Testis (tissue), 2 donors: ENCODE results near the gene DLGAP5.

Experiments
- CTCF ChIP-seq, 3 experiments: fragments of 450-650 bp in 2 of 3; fragments of 200-600 bp in 1 of 3; sonication (generic) in 1 of 3; IDR thresholded peaks; one replicate each; pipeline ENCODE4 v1.5.1; 2016 to 2019; ENCODE audit warnings: antibody characterized with exemption in 3 of 3, mild to moderate bottlenecking in 2 of 3, moderate library complexity in 1 of 3
- POLR2A ChIP-seq: fragments of 450-650 bp; IDR thresholded peaks from one replicate; pipeline ENCODE4 v1.6.1; 2017; ENCODE audit warnings: antibody characterized with exemption, mild to moderate bottlenecking, moderate library complexity

- no peak for TF ChIP-seq CTCF (IDR thresholded peaks at IDR 0.05)
- no peak for TF ChIP-seq POLR2A
Observed at GRCh38 chr14:55121628-55122439, 69.6 kb downstream of the DLGAP5 start.
